ENCODE measurements around the gene SLC35G4. TPM values are rescaled to one million over a fixed set of nuclear protein-coding genes. Genes with fewer than 3 reads are reported as not detected.

The SLC35G4 gene
- polyA plus RNA-seq, 1 of the 3 experiments (the other 2 are of a cell fraction), result not detected

- CTCF ChIA-PET, result no interaction called here
- Histone ChIP-seq H3K4me3 (ENCODE audit: low read depth in 2 of 2, low read length in 1 of 2) (no peak overlapping the region), H3K9me2 (no peaks in the 10 kb centered on the region), H3K9me3 (no peaks in the 10 kb centered on the region), H3K36me3 (replicated peaks in 1 of 2; ENCODE audit: control insufficient read depth in 1 of 2, insufficient read depth in 2 of 2, low read length in 1 of 2) (no peaks in the 10 kb centered on the region), H3F3A (replicated peaks; ENCODE audit: insufficient read depth) (no peaks in the 10 kb centered on the region), H3K27me3 (ENCODE audit: insufficient read depth) (peaks cover 37% of the 10 kb centered on the region), H3K27ac (ENCODE audit: low read depth in 2 of 2, low read length in 1 of 2) (no peak overlapping the region), H3K9ac (no peak overlapping the region), H2AFZ (ENCODE audit: low read depth) (no peak overlapping the region), H4K20me1 (ENCODE audit: insufficient read depth) (no peaks in the 10 kb centered on the region), H3K4me2 (no peak overlapping the region), H3K4me1 (ENCODE audit: control insufficient read depth in 1 of 2, insufficient read depth in 2 of 2, low read depth in 1 of 2, low read length in 1 of 2) (no peaks in the 10 kb centered on the region), H3K79me2 (ENCODE audit: insufficient read depth) (no peaks in the 10 kb centered on the region)
- 13% methylated on average over 3 of the region's 3 CpGs for WGBS (ENCODE audit: low lambda C conversion rate)
- POLR2A ChIA-PET, result no interaction called here
- no peak for DNase-seq
- TF ChIP-seq GATA2 (CRISPR knock-in tag; IDR thresholded peaks at IDR 0.05), result no peak
Observed at GRCh38 chr18:11651899-11652298, 42.5 kb downstream of the SLC35G4 start.

- no peak for DNase-seq
- ChIA-PET CTCF (no interaction called here), POLR2A (no interaction called here)
- H3K4me3 ChIP-seq (ENCODE audit: low read depth in 2 of 2, low read length in 1 of 2), result no peak overlapping the region
- H3K9ac ChIP-seq, result no peak overlapping the region
- no peaks in the 10 kb centered on the region for H3K79me2 ChIP-seq (ENCODE audit: insufficient read depth)
- peaks cover 45% of the 10 kb centered on the region for H3K27me3 ChIP-seq (ENCODE audit: insufficient read depth)
- H3K9me3 ChIP-seq, result no peaks in the 10 kb centered on the region
- 7% methylated on average over 3 of the region's 10 CpGs for WGBS (ENCODE audit: low lambda C conversion rate)
- no peak overlapping the region for H3K4me2 ChIP-seq
- H2AFZ ChIP-seq (ENCODE audit: low read depth), result no peak overlapping the region
- H4K20me1 ChIP-seq (ENCODE audit: insufficient read depth), result no peaks in the 10 kb centered on the region
- TF ChIP-seq EZH2phosphoT487 (IDR thresholded peaks at IDR 0.05; ENCODE audit: borderline replicate concordance, low read depth) (no peak), ELF1 (IDR thresholded peaks at IDR 0.05) (no peak), POLR2AphosphoS5 (IDR thresholded peaks at IDR 0.05; ENCODE audit: low read depth, low read length) (no peak), NFIC (IDR thresholded peaks at IDR 0.05; ENCODE audit: borderline replicate concordance) (no peak), MXI1 (IDR thresholded peaks at IDR 0.05; ENCODE audit: low read depth, low read length) (no peak), EP300 (IDR thresholded peaks at IDR 0.05; ENCODE audit: borderline replicate concordance in 1 of 2, low read depth in 1 of 2, low read length in 1 of 2) (no peak), RXRA (IDR thresholded peaks at IDR 0.05; ENCODE audit: borderline replicate concordance, low read depth) (no peak), ZBTB33 (IDR thresholded peaks at IDR 0.05; ENCODE audit: borderline replicate concordance, low read depth) (no peak), JUND (IDR thresholded peaks at IDR 0.05) (no peak), RAD21 (IDR thresholded peaks at IDR 0.05; ENCODE audit: low read length) (no peak), TCF12 (IDR thresholded peaks at IDR 0.05) (no peak), MEF2A (IDR thresholded peaks at IDR 0.05; ENCODE audit: borderline replicate concordance, low read depth) (no peak), TEAD4 (IDR thresholded peaks at IDR 0.05; ENCODE audit: borderline replicate concordance, insufficient read depth) (no peak), CTCF (IDR thresholded peaks at IDR 0.05) (no peak), YY1 (IDR thresholded peaks at IDR 0.05; ENCODE audit: low read depth) (no peak), IRF3 (IDR thresholded peaks at IDR 0.05; ENCODE audit: low read depth, low read length) (no peak), RFX5 (IDR thresholded peaks at IDR 0.05; ENCODE audit: low read length) (no peak), PBX3 (IDR thresholded peaks at IDR 0.05) (no peak)
- no peaks in the 10 kb centered on the region for H3K9me2 ChIP-seq
- no peaks in the 10 kb centered on the region for H3F3A ChIP-seq (replicated peaks; ENCODE audit: insufficient read depth)
- no peak overlapping the region for H3K27ac ChIP-seq (ENCODE audit: low read depth in 2 of 2, low read length in 1 of 2)
- H3K4me1 ChIP-seq (ENCODE audit: control insufficient read depth in 1 of 2, insufficient read depth in 2 of 2, low read depth in 1 of 2, low read length in 1 of 2), result no peaks in the 10 kb centered on the region
- no peaks in the 10 kb centered on the region for H3K36me3 ChIP-seq (replicated peaks in 1 of 2; ENCODE audit: control insufficient read depth in 1 of 2, insufficient read depth in 2 of 2, low read length in 1 of 2)
Observed at GRCh38 chr18:11653521-11653920, 44.1 kb downstream of the SLC35G4 start.

Measured in SK-N-SH (cell line).